ENCODE results near the gene ABHD14A. TPM values are rescaled to one million over a fixed set of nuclear protein-coding genes. Genes with fewer than 3 reads are reported as not detected.
A peak's percentile ranks its signal among the peaks of the same experiment; 100 is the strongest.

ABHD14A gene
- total RNA-seq, 4 donors from 2014 or later = 1.8 to 16.6 (median 10.5) TPM

- H3K9me3 ChIP-seq = no peaks in the 10 kb centered on the region
- H3K4me3 ChIP-seq = no peak overlapping the region
- no peak for TF ChIP-seq CTCF (IDR thresholded peaks at IDR 0.05)
- TF ChIP-seq POLR2A (IDR thresholded peaks at IDR 0.05) = no peak
- H3K36me3 ChIP-seq = no peaks in the 10 kb centered on the region
- intact Hi-C loops (cut with DNase I; ENCODE audit: low total_unique reads) = no loop called here
- DNase-seq = no peak
- H3K27ac ChIP-seq = peak overlapping the region; percentile 27 to 34
- peaks cover 0 to 20% of the 10 kb centered on the region in 2 donors for H3K4me1 ChIP-seq
- H3K27me3 ChIP-seq = no peaks in the 10 kb centered on the region
These were observed 42.7 kb downstream of the ABHD14A start for GRCh38 chr3:52017586-52017985.

- no peaks in the 10 kb centered on the region for H3K9me3 ChIP-seq
- H3K4me1 ChIP-seq = peaks cover 0 to 27% of the 10 kb centered on the region in 2 donors
- intact Hi-C loops (cut with DNase I; ENCODE audit: low total_unique reads) = no loop called here
- H3K27ac ChIP-seq = peak overlapping the region; percentile 81 to 83
- no peaks in the 10 kb centered on the region for H3K27me3 ChIP-seq
- no peaks in the 10 kb centered on the region for H3K36me3 ChIP-seq
- DNase-seq = no peak
- TF ChIP-seq POLR2A (IDR thresholded peaks at IDR 0.05) = no peak
- TF ChIP-seq CTCF (IDR thresholded peaks at IDR 0.05) = no peak
- no peak overlapping the region for H3K4me3 ChIP-seq
These were observed 43.6 kb downstream of the ABHD14A start for GRCh38 chr3:52018319-52019000.

GRCh38 chr3:52019352-52020080, 44.7 kb downstream of the ABHD14A start:
- intact Hi-C loops (cut with DNase I; ENCODE audit: low total_unique reads) = no loop called here
- TF ChIP-seq POLR2A (IDR thresholded peaks at IDR 0.05) (no peak), CTCF (IDR thresholded peaks at IDR 0.05) (no peak)

GRCh38 chr3:52020796-52021195, 45.9 kb downstream of the ABHD14A start:
- no peaks in the 10 kb centered on the region for H3K27me3 ChIP-seq
- H3K4me3 ChIP-seq = no peak overlapping the region
- DNase-seq = no peak
- peak overlapping the region; percentile 81 to 83 for H3K27ac ChIP-seq
- TF ChIP-seq POLR2A (IDR thresholded peaks at IDR 0.05) = no peak
- no peak for TF ChIP-seq CTCF (IDR thresholded peaks at IDR 0.05)
- no peaks in the 10 kb centered on the region for H3K36me3 ChIP-seq
- peaks cover 0 to 27% of the 10 kb centered on the region in 2 donors for H3K4me1 ChIP-seq
- H3K9me3 ChIP-seq = no peaks in the 10 kb centered on the region
- intact Hi-C loops (cut with DNase I; ENCODE audit: low total_unique reads) = no loop called here

More at GRCh38 chr3:52019352-52020080, 44.7 kb downstream of the ABHD14A start:
- H3K27ac ChIP-seq = peak overlapping the region; percentile 81 to 83
- H3K4me1 ChIP-seq = peaks cover 0 to 27% of the 10 kb centered on the region in 2 donors
- H3K36me3 ChIP-seq = no peaks in the 10 kb centered on the region
- DNase-seq = peak; percentile 83 to 85
- no peaks in the 10 kb centered on the region for H3K27me3 ChIP-seq
- no peak overlapping the region for H3K4me3 ChIP-seq
- H3K9me3 ChIP-seq = no peaks in the 10 kb centered on the region

All from uterus (tissue), 4 donors.